Activated T-helper 17 cell treated with anti-CD3 and anti-CD28 coated beads, Interleukin-2, amount 50 U/mL, for 72 hours (primary cell): ENCODE measurements around the gene HPS3. TPM values are rescaled to one million over a fixed set of nuclear protein-coding genes. Genes with fewer than 3 reads are reported as not detected.
"Not testable (repeated sequence)": the region's sequence is repeated elsewhere in the genome, so short reads cannot be mapped to it uniquely, and the experiment has no call there.

ENCODE experiments used
- ATAC-seq: fragments of 150-1000 bp; cut with Tn5 transposase; replicated peaks from 2 replicates; pipeline ENCODE4 v1.10.0; 2021; ENCODE audit warnings: mild to moderate bottlenecking, moderate library complexity
- H3K27ac Mint-ChIP-seq: one replicate; pipeline ENCODE4 v1.8.0; 2022; ENCODE audit warnings: mixed read lengths
- H3K27me3 Mint-ChIP-seq: one replicate; pipeline ENCODE4 v1.8.0; 2022; ENCODE audit warnings: mixed read lengths
- H3K36me3 Mint-ChIP-seq: one replicate; pipeline ENCODE4 v1.8.0; 2022; ENCODE audit warnings: low read depth, mild to moderate bottlenecking, mixed read lengths
- H3K4me1 Mint-ChIP-seq: one replicate; pipeline ENCODE4 v1.8.0; 2022; ENCODE audit warnings: mixed read lengths
- H3K4me3 Mint-ChIP-seq: one replicate; pipeline ENCODE4 v1.8.0; 2022; ENCODE audit warnings: mild to moderate bottlenecking, mixed read lengths
- H3K9me3 Mint-ChIP-seq: one replicate; pipeline ENCODE4 v1.8.0; 2022; ENCODE audit warnings: mixed read lengths
- total RNA-seq, 2 donors: library from RNA; stranded (reverse); gene quantifications; one replicate each; pipeline ENCODE4 v1.2.3, GENCODE V29; 2022

HPS3 gene
- total RNA-seq, 2 donors from 2014 or later = 24.0 to 24.7 TPM

DNA sequence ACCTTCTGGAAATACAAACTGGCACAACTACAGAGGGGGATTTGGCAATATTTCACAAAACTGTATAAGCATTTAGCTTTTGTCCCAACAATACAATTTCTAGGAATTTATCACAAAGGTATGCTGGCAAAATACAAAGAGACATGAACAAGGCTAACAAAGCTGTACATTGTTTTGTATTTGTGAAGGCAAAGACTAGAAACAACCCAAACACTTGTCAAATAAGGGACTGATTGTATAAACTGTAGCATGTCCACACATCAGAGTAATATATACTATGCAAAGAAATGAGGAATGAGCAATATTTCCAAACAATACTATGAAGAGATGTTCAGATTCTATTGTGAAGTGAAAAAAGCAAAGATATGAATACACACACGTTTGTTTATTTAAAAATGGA is 65.8 kb downstream of the HPS3 start:
- peaks cover 5% of the 10 kb centered on the region for H3K27me3 Mint-ChIP-seq
- H3K36me3 Mint-ChIP-seq = no peaks in the 10 kb centered on the region
- no peaks in the 10 kb centered on the region for H3K4me1 Mint-ChIP-seq
- no peak for ATAC-seq
- no peak overlapping the region for H3K4me3 Mint-ChIP-seq
- H3K9me3 Mint-ChIP-seq = no peaks in the 10 kb centered on the region
- H3K27ac Mint-ChIP-seq = no peak overlapping the region

DNA sequence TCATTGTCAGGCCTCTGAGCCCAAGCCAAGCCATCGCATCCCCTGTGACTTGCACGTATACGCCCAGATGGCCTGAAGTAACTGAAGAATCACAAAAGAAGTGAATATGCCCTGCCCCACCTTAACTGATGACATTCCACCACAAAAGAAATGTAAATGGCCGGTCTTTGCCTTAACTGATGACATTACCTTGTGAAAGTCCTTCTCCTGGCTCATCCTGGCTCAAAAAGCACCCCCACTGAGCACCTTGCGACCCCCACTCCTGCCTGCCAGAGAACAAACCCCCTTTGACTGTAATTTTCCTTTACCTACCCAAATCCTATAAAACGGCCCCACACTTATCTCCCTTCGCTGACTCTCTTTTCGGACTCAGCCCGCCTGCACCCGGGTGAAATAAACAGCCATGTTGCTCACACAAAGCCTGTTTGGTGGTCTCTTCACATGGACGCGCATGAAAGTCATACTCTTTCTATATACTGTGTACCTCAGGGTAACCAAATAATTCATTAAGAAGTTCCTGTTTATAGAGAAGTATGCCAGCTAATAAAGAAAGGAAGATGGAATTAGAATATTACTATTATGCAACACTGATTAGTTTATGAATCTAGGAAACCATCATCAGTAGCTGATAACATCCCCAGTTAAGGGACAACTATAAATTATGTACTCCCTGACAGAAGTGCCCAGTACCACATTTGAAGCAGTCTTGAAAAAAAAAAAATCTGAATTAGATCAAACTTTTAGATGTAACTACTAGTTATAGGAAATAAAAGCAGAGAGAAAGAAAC is 67.6 kb downstream of the HPS3 start:
- H3K9me3 Mint-ChIP-seq, H3K36me3 Mint-ChIP-seq, H3K4me3 Mint-ChIP-seq, H3K27ac Mint-ChIP-seq, H3K4me1 Mint-ChIP-seq, H3K27me3 Mint-ChIP-seq, ATAC-seq: not testable (repeated sequence)

DNA sequence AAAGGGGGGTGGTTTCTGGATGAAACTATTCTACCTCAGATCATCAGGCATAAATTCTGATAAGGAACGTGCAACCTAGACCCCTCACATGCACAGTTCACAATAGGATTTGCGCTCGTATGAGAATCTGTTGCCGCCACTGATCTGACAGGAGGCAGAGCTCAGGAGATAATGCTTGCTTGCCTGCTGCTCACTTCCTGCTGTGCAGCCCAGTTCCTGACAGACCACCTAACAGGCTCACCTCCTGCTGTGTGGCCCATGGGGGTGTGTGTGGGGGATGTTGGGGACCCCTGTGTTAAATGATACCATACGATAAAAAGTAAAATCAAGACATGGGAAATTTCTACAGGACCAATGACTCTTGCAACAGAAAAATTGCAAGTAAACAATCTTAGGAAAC is 68.2 kb downstream of the HPS3 start:
- H3K27ac Mint-ChIP-seq = no peak overlapping the region
- H3K36me3 Mint-ChIP-seq = no peaks in the 10 kb centered on the region
- no peaks in the 10 kb centered on the region for H3K4me1 Mint-ChIP-seq
- peaks cover 9% of the 10 kb centered on the region for H3K27me3 Mint-ChIP-seq
- H3K9me3 Mint-ChIP-seq = no peaks in the 10 kb centered on the region
- no peak overlapping the region for H3K4me3 Mint-ChIP-seq
- no peak for ATAC-seq

DNA sequence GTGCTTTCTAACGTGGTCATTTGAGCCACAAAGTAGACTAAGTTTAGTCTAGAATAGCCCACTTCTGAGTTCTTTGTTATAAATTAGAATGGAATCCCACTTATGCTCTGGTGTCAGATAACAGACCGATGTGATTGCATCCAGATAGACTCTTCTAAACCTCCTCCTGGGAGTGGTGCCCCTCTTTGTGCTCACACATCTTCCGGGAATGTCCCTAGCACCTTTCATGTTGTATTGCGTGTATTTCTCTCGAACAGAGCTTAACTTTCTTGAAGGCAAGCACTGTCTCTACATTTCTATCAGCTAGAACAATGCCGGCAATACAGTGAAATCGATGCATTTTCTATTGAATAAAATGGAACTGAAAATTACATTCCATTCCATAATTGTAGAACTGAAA is 69.2 kb downstream of the HPS3 start:
- no peak for ATAC-seq
- H3K4me1 Mint-ChIP-seq = peaks cover under 1% of the 10 kb centered on the region

DNA sequence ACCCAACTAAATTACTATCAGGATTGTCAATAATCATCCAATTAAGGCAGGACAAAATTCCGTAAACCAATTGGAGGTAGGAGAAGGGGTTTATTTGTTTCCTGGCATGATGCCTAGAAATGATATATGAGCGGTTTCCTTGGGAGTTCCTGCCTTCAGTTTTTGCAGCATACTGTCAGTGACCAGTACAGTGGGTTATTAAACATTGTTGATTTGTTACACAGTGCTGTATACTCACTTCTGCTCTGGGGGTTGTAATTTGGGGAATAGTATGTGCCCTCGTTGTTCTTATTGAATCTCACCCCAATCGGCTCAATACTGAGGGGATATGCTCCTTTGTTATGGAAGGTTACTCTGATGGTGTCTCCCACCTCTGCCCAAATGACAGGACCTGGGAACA is 70.0 kb downstream of the HPS3 start:
- Mint-ChIP-seq H3K27ac (no peak overlapping the region), H3K4me1 (peaks cover 7% of the 10 kb centered on the region), H3K36me3 (no peaks in the 10 kb centered on the region), H3K4me3 (no peak overlapping the region), H3K27me3 (peaks cover 18% of the 10 kb centered on the region), H3K9me3 (no peaks in the 10 kb centered on the region)
- no peak for ATAC-seq

More for the DNA sequence above, 69.2 kb downstream of the HPS3 start:
- no peaks in the 10 kb centered on the region for H3K36me3 Mint-ChIP-seq
- H3K27ac Mint-ChIP-seq = no peak overlapping the region
- peaks cover 10% of the 10 kb centered on the region for H3K27me3 Mint-ChIP-seq
- H3K9me3 Mint-ChIP-seq = no peaks in the 10 kb centered on the region
- H3K4me3 Mint-ChIP-seq = no peak overlapping the region

DNA sequence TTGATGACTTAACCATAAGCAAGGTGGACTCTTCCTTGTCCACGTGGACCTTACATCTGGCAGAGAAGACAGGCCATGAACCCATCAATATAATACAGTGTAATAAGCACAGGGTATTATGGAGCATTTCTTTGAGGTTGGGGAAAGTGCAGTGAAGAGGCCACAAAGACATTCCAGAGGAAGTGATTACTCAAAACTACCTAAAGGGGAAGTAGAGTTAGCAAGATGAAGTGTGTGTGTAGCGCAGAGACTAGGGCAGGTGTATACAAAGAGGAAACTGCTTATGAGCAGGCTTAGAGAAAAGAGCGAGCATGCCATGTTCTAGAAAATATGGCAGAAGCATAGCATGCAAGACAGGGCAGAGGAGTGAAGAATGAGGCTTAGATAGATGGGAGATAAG is 74.3 kb downstream of the HPS3 start:
- no peaks in the 10 kb centered on the region for H3K9me3 Mint-ChIP-seq
- peak; percentile 79 for ATAC-seq
- no peaks in the 10 kb centered on the region for H3K36me3 Mint-ChIP-seq
- H3K27me3 Mint-ChIP-seq = peaks cover 22% of the 10 kb centered on the region
- peaks cover 7% of the 10 kb centered on the region for H3K4me1 Mint-ChIP-seq
- no peak overlapping the region for H3K27ac Mint-ChIP-seq
- no peak overlapping the region for H3K4me3 Mint-ChIP-seq

DNA sequence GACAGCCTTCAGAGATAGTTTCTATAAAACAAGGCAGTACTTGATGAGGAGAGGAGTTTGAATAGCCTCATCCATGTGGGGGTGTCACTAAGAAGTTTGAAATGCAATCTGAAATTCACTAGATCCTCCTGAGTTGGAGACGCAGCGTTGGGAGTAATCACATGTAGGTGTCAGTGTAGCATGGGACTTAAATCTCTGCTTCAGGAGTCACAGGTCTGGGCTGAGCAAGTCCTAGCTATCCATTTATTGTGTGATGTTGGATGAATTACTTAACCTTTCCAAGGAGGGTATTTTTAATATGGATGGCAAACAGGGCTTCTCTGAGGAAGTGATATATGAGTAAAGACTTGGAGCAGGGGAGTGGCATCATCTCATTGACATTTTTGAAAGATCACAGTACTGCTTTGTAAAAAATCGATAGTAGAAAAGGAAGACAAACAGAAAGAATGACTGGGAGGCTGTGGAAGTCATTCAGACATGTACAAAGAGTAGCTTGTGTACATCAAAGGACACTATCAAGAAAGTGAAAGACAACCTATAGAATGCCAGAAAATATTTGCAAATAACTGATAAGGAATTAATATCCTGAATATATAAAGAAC is 75.1 kb downstream of the HPS3 start:
- ATAC-seq = no peak
- no peak overlapping the region for H3K4me3 Mint-ChIP-seq
- no peaks in the 10 kb centered on the region for H3K9me3 Mint-ChIP-seq
- no peak overlapping the region for H3K27ac Mint-ChIP-seq
- H3K27me3 Mint-ChIP-seq = peaks cover 22% of the 10 kb centered on the region
- peaks cover 7% of the 10 kb centered on the region for H3K4me1 Mint-ChIP-seq
- H3K36me3 Mint-ChIP-seq = no peaks in the 10 kb centered on the region

DNA sequence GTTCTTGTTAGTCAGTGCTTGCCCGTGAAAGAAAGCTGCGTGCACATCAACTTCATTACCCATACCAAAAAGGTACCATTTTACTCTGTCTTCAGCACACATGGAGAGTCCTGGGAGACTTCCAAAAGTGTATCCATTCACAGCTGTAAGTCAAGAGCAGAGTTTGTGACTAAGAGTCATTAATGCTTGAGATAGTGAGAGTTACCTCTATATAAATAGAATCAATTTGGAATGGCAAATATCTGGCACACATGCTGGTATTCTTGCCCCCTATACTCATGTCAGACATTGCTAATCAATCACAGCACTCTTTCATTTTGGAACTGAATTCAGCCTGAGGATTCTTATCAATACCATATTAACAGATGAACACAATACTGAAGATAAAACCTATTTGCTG is 78.0 kb downstream of the HPS3 start:
- H3K4me1 Mint-ChIP-seq = peaks cover 7% of the 10 kb centered on the region
- peaks cover 34% of the 10 kb centered on the region for H3K27me3 Mint-ChIP-seq
- no peaks in the 10 kb centered on the region for H3K36me3 Mint-ChIP-seq
- H3K27ac Mint-ChIP-seq = no peak overlapping the region
- no peak for ATAC-seq
- no peaks in the 10 kb centered on the region for H3K9me3 Mint-ChIP-seq
- no peak overlapping the region for H3K4me3 Mint-ChIP-seq

DNA sequence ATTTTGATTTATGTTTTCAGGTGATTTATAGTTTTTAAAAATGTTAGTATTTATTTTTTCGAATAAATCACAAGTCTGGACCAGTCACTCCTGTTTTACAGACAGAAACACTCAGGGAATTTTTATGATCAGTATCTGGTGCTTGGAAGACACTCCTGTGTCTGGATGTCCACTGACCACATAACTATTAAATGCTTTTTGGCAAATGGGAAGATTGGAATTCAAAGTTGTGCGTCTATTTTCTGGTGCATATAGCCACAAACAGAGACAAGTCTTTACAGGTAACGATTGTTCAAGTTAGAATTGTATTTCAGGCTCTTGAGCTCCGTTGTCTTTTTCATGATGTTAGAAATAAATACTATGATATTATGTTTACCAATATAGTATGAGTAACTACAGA is 80.0 kb downstream of the HPS3 start:
- no peaks in the 10 kb centered on the region for H3K4me1 Mint-ChIP-seq
- H3K4me3 Mint-ChIP-seq = no peak overlapping the region
- H3K9me3 Mint-ChIP-seq = no peaks in the 10 kb centered on the region
- H3K36me3 Mint-ChIP-seq = no peaks in the 10 kb centered on the region
- ATAC-seq = no peak
- peaks cover 25% of the 10 kb centered on the region for H3K27me3 Mint-ChIP-seq
- H3K27ac Mint-ChIP-seq = no peak overlapping the region

DNA sequence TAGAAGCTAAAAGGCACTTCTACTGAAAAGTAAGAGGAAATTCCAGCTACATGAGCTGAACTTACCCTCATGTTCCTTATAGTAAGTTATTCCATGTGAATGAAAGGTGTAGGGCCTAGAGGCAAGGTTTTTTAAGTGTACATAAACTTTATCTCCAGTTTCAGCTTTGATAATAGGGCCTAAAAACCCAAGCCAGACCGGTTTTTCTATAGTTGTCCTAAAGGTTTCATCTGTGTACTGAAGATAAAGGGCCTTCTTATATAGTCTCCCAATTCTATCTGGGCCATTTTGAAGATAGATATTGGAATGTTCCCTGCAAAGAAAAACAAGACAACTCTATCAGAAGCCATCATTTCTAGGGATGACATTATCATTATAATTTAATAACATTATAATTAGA is 82.9 kb downstream of the HPS3 start:
- H3K36me3 Mint-ChIP-seq = no peaks in the 10 kb centered on the region
- H3K4me3 Mint-ChIP-seq = no peak overlapping the region
- ATAC-seq = no peak
- H3K4me1 Mint-ChIP-seq = no peaks in the 10 kb centered on the region
- no peak overlapping the region for H3K27ac Mint-ChIP-seq
- H3K27me3 Mint-ChIP-seq = peaks cover 20% of the 10 kb centered on the region
- no peaks in the 10 kb centered on the region for H3K9me3 Mint-ChIP-seq

DNA sequence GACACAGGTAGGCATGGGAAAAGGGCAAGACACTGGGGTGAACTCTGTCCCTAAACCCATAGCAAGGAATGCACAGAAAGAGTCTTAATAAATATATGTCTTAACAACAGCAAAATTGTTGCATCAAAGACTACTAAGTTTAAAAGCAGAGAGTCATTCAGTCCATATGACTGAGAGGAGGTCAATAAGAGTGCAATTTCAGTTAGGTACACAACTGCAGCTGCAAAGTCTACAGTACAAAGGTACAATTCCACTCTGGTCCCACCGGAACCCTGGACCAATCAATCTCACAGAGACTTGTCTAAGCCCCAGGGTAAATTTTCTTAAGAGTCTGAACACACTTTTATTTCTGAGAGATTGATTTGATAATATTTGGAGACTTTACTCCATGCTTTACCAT is 85.3 kb downstream of the HPS3 start:
- no peak for ATAC-seq
- peaks cover 15% of the 10 kb centered on the region for H3K27me3 Mint-ChIP-seq
- H3K4me1 Mint-ChIP-seq = no peaks in the 10 kb centered on the region
- no peaks in the 10 kb centered on the region for H3K36me3 Mint-ChIP-seq
- no peak overlapping the region for H3K27ac Mint-ChIP-seq
- H3K4me3 Mint-ChIP-seq = no peak overlapping the region
- H3K9me3 Mint-ChIP-seq = no peaks in the 10 kb centered on the region

DNA sequence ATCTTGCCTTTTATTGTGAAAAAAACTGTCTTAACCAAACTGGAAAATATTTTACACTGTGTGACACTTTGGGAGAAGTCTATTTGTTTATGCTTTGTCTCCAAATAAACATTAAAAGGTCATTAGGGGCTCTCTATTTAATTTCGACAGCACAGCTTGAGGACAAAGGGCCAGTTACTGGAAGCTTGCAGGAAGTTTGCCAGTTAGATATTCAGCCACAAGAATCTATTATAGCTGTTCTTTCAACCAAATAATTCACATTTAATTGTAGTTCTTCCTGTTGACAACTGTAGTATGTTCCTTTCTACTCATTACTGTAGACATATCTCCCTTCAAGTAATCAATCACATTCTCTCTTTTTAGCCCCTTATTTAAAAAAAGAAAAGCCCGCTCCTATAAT is 86.1 kb downstream of the HPS3 start:
- H3K27me3 Mint-ChIP-seq = peaks cover 10% of the 10 kb centered on the region
- H3K4me3 Mint-ChIP-seq = no peak overlapping the region
- ATAC-seq = no peak
- H3K9me3 Mint-ChIP-seq = no peaks in the 10 kb centered on the region
- no peak overlapping the region for H3K27ac Mint-ChIP-seq
- H3K4me1 Mint-ChIP-seq = no peaks in the 10 kb centered on the region
- no peaks in the 10 kb centered on the region for H3K36me3 Mint-ChIP-seq

DNA sequence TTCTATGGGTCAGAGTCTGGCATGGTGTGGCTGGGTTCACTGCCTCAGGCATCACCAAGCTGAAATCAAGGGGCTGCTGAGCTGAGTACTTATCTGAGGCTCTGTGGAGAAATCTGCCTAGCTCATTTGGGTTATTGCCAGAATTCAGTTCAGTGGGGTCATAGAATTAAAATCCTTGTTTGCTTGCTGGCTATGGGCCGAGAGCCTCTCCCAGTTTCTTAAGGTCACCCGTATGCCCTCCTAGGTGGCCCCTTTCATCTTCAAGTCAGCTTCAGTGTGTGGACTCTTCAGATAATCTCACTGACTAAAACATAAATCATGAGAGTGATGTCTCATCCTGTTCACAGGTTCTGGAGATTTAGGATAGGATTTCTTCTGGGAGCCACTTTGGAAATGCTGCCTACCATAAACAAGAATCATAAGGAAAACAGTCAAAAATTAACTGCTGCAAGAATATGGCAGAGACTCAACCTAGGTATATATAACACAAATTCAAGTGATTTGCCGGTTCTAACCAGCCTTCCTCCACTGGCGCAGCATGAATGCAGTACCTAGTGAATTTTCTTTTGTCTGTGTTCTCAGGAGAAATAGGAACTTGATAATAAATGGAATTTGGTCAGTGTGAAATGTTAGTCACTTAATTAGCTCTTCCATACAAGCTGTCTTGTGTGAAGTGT is 86.9 kb downstream of the HPS3 start:
- peaks cover 5% of the 10 kb centered on the region for H3K27me3 Mint-ChIP-seq
- no peaks in the 10 kb centered on the region for H3K4me1 Mint-ChIP-seq
- H3K36me3 Mint-ChIP-seq = no peaks in the 10 kb centered on the region
- no peak overlapping the region for H3K4me3 Mint-ChIP-seq
- H3K9me3 Mint-ChIP-seq = no peaks in the 10 kb centered on the region
- no peak overlapping the region for H3K27ac Mint-ChIP-seq
- ATAC-seq = no peak

DNA sequence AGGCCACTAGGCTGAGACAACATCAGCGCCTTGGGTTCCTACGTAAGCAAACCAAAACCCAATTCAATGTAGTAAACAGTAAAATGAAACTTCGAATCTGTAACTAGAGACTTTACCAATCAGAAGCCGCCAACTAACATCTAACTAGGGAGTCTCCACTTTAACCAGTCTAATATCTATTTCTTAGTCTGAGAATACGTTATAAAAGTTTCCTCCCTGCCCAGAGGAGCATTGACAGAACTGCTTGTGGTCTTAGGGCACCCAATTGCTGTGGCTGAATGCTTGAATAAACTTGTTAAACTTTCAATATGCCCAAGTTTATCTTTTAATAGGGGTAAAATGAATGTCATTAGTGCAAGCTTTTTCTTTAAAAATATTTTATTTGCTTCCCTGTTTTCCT is 87.9 kb downstream of the HPS3 start:
- H3K4me1 Mint-ChIP-seq = no peaks in the 10 kb centered on the region
- H3K27ac Mint-ChIP-seq = no peak overlapping the region
- no peaks in the 10 kb centered on the region for H3K9me3 Mint-ChIP-seq
- ATAC-seq = no peak
- no peaks in the 10 kb centered on the region for H3K36me3 Mint-ChIP-seq
- no peaks in the 10 kb centered on the region for H3K27me3 Mint-ChIP-seq
- no peak overlapping the region for H3K4me3 Mint-ChIP-seq
